Astrocyte of the hippocampus (primary cell): ENCODE data around the gene MPV17.
"Not testable (repeated sequence)": the region's sequence is repeated elsewhere in the genome, so short reads cannot be mapped to it uniquely, and the experiment has no call there.

Source experiments
- DNase-seq: peaks from one replicate; pipeline ENCODE4 v3.0.0; 2011; ENCODE audit warnings: low read depth, low spot score

The MPV17 gene, protein sequence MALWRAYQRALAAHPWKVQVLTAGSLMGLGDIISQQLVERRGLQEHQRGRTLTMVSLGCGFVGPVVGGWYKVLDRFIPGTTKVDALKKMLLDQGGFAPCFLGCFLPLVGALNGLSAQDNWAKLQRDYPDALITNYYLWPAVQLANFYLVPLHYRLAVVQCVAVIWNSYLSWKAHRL

DNA sequence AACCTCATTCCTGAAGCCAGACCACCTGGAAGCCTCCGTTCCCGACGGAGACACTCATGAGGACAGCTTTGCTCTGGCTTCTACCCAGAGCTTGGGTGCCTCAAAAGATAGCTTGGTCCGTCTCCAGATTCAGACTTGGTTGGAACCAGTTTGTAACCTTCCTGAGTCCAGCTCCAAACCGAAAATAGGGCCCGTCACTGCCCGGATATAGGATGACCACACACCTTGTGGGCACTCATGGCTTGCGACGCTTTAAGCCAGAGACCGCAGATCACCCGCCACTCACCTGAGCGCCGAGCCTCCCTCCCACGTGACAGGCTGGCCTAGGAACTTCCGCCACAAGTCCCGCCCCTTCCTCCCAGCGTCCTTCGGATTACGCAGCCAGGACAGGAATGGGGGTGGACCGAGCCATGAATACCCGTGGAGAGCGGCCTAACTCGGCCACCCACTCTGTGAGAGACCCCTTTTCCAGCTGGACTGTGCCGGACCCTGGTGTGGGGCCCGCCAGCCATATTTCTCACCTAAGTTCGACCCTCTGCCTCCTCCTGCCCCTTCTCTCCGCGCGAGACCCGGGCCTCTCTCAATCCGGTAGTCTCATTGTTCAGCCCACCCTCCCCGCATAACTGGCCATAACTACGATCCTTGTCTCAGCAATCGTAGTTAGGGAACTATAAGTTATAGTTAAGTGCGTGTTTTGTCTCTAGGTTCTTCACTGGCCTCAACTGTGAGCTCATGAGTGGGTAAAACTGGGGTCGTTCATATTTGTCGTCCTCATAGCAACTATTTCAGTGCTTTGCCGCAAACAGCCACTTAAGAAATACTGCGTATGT, at the start of gene MPV17:
Gene MPV17 (minus strand): TSS at position 332 of the 830 bp plus-strand sequence. CDS start 580 bp downstream, outside the sequence.
- DNase-seq: peak; percentile 96

DNA sequence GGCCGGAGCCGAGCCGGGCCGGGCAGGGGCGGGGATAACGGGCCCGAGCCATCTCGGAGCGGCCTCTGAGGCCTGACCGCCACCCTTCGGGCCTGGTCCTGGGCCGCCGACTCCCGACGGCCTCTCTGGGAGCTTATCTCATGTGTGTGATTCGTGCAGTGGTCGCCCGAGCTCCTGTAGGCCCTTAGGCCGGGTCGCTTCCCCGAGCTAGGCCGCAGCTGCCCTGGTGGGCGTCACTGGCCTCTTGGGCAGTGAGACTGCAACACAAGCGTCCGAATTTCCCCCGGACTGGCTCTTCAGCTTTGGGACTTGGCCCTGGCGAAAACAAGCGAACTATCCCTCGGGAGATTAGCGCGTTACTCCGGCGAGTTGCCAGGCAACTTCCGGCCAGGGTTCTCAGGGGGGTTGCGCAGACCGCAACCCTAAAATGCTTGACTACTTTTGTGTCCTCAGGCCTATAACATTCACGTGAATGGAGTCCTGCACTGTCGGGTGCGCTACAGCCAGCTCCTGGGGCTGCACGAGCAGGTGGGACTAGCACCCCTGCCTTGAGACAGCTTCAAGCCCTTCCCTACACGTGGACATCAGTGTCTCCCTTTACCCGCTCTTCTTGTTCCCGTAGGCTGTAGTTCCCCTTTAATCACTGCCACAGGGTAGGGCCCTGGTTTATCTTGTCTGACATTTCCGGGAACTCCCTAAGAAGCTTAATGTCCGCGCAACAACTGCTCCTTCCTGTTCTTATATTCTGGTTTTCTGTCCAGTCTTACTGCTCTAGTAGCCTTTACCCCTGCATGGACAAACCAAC, 48.1 kb upstream of the MPV17 start:
- peak; percentile 50 for DNase-seq

- DNase-seq: peak; percentile 100
Observed at GRCh38 chr2:27370026-27370815, 47.3 kb upstream of the MPV17 start, which contains the start of the genes EIF2B4 and SNX17. TSS of gene EIF2B4 (minus strand) at chr2:27370338. CDS start at chr2:27370314, 24 bp downstream. TSS of gene SNX17 (plus strand) at chr2:27370616. CDS start at chr2:27370744, 128 bp downstream.

DNA sequence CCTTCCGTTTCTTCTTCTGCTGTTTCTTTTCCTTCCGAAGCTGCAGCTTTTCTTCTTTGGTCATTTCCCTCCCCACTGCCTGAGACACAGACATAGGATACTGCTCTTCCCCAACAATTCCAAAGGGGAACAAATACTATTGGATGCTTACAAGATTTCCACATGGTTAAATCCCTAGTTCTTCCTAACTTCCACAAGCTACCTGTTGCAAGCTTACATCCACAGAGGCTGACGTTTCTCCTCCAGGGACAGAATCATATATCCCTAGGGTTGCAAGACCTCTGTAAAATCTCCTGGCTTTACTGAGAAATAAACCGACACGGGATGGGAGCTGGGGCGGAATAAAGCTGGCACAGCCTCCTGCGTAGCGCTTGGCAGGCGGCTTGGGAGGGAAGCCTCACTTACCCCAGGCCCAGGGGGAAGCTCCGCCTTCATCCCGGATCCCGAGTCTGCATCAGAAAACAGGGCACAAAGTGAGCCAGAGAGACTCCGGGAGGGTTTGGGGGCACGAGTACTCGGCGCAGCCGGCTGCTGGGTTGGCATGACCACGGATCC, 46.7 kb upstream of the MPV17 start:
- DNase-seq: peak; percentile 85

DNA sequence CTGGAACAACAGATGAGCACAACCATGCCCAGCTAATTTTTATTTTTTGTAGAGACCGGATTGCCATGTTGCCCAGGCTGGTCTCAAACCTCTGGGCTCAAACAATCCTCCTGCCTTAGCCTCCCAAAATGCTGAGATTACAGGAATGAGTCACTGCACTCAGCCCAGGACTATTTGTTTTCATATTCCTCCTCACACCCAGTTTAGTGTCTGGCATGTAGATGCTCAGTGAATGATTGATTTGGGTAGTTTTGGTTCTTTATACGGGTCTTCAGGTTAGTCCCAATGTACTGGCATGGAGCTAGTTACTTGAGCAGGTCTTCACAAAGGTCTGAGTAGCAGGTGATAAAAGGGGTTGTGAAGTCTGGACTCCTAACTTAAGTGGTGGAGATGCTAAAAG, 41.0 kb upstream of the MPV17 start:
- no peak for DNase-seq

GRCh38 chr2:27362678-27363420, 40.0 kb upstream of the MPV17 start:
- DNase-seq: no peak

DNA sequence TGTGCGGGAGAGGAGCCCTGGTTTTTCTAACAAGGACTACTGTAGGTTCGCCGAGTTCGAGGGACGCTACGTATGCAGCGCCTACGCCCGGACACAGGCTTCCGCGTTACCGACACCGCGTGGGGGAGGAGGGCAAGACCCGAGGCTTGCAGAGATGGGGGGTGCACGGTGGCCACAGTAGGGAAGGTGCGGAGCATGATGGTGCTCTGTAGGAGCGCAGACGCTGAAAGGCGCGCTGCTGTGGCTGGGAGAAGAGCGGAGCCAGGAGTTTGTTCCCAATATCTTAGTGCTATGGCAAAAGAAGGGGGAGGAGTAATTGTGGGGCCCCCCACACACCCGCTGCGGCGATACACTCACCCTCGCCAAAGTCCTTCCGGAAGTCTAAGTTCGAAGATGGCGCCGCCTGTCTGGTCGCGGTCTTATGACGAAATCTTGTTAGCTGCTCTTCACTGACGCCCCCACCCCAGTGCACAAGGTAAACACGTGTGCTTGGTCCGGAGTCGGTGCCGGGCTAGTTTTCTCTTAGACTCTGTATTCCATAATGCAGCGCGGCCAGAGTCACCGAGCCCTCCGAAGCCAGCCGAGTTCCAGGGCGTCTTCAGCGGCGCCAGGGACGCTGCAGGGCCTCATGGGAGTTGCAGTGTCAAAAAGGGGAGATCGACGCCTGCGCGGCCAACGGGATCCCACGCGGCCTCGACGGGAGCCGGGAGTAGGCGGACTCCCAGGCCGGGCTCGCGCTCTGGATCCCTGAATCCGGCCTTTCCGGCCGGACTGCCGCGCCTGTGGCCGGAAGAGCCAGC, 33.7 kb upstream of the MPV17 start, which contains the start of gene GTF3C2:
Gene GTF3C2 (minus strand): TSS at position 383 of the 800 bp plus-strand sequence. CDS start 13,210 bp downstream, outside the sequence.
- peak; percentile 98 for DNase-seq

DNA sequence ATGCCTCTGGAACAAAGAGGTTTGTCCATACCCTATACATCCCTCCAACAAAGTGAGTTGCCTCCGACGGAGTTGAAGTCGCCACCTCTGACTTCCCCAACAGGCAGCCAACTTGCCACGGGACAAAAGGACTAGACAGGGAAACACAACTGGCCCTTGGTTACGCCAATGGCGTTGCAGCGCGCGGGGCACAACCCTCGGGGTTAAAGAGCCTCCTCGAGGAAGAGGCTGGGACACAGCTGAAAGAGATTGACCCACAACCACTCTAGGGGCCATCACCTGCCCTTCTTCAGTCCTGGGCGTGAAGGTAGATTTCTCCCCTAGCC, 33.1 kb upstream of the MPV17 start:
- peak; percentile 54 for DNase-seq

- DNase-seq: no peak
Observed at GRCh38 chr2:27354597-27354927, 31.7 kb upstream of the MPV17 start.

DNA sequence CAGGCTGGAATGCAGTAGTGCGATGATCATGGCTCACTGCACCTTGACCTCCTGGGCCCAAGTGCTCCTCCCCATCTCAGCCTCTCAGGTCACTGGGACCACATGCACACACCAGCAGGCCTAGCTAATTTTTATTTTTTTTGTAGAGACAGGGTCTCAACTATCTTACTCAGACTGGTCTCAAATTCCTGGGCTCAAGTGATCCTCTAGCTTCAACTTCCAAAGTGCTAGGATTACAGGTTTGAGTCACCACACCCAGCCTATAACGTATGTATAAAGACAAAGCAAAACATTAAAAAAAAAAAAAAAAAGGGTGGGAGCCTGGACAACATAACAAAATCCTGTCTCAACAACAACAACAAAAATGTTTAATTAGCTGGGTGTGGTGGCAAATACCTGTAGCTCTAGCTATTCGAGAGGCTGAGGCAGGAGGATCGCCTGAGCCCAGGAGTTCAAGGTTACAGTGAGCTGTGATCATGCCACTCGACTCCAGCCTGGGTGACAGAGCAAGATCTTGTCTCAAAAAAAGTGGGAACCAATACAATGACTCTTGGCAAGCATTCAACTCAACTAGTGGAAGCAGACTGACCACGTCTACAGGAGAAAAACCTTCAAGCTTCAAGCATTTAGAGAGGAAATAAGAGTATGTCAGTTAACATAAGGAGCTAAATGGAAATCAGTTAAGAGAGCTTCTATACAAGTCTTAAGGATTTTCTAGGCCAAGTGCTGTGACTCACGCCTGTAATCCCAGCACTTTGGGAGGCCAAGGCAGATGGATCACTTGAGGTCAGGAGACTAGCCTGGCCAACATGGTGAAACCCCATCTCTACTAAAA, 31.1 kb upstream of the MPV17 start:
- DNase-seq: no peak

DNA sequence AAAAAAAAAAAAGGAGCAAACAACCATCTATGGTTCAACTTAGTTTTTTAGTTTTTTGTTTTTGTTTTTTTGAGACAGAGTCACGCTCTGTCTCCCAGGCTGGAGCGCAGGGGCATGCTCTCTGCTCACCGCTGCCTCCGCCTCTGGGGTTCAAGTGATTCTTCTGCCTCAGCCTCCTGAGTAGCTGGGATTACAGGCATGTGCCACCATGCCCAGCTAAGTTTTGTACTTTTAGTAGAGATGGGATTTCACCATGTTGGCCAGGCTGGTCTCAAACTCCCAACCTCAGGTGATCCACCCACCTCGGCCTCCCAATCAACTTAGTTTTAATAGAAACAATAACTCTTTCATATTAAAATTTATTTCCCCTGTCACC, 30.5 kb upstream of the MPV17 start:
- not testable (repeated sequence) for DNase-seq

DNA sequence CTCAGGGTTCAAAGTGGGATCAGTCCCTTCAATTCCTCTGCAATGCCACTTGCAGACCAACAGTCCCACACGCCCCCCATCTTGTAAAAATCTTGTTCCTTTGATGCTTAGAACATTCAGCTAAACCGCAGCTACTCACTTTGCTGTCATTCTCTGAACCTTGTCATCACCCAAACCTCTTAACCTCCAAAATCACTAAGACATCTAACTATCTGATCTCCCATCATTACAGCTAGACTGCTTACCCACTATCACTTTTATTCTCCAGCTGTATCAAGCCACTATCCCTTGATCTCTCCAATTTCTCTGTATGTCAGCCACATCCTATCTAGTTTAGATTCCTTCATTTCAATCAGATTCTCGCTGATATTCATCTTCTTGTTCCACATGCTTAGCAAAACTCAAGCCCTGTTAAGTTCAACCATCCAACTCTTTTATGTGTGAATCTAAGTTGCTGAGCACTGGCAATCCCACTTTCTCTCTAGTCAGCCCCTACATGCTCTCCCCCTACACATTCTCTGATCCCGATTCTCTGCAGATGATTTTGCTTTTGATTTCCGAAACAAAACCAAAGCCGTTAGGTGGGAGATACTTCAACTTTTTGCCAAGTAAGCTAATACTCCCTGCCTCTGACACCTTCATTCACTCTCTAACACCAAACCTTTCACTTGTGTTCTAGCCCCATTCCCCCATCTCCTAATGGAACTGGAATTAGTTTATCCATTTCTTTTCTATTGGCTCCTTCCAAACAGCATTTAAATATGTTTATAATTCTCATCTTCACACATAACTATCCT, 29.1 kb upstream of the MPV17 start:
- DNase-seq: no peak

DNA sequence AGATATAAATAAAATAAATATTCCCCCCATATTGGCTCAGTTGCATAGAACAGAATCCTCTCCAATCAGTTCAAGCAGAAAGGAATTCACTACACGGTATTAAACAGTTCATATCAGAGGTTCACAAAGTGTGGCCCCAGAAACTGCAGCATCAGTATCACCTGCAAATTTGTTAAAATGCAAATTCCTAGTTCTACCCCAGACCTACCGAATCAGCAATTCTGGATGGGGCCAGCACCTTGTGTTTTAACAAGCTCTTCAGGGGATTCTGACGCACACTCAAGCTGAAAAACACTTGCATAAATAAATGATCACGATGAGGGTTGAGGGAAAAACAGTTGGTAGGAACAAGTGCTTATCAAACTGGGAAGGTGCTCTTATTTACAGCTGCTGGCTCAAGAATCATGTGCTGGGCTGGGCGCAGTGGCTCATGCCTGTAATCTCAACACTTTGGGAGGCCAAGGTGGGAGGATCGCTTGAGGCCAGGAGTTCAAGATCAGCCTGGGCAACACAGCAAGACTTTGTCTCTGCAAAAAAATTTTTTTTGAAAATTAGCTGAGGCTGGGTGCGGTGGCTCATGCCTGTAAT, 27.3 kb upstream of the MPV17 start:
- DNase-seq: no peak

DNA sequence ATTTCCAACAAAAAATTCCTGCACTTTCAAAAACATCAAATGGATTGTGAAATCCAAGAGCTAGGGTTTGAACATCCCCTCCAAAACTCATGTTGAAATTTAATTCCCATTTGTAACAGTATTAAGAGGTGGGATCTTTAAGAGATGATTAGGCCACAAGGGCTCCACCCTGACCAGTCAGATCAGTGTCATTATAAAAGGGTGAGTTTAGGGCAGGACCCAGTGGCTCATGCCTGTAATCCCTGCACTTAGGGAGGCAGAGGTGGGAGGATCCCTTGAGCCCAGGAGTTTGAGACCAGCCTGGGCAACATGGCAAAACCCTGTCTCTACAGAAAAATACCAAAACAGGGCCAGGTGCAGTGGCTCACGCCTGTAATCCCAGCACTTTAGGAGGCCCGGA, 24.7 kb upstream of the MPV17 start:
- DNase-seq: no peak

- no peak for DNase-seq
Observed at GRCh38 chr2:27336173-27336572, 13.3 kb upstream of the MPV17 start.

DNA sequence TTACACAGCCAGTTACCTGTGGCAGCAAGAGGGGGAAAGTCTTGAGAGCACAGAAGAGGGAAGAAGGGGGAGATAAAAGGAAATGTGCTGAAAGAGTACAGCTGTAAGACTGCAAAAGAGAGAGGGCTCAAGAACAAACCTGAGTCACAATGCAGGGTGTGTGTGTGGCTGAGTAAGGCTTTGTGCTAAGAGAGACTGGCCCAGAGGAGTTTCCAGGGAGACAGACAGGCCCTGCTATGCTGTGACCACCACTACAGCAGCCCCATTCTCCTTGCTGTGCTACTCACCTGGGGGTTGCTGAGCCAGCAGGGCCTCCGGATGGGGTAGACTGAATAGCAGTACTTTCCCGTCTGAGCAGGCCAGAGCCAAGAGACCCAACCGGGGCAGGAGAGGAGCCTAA, 12.4 kb upstream of the MPV17 start:
- DNase-seq: peak; percentile 16

- no peak for DNase-seq
Observed at GRCh38 chr2:27324720-27325119, 1.8 kb upstream of the MPV17 start.
